Gastrocnemius medialis (tissue), 4 donors: Measurements from ENCODE around the gene SCG5. TPM values are rescaled to one million over a fixed set of nuclear protein-coding genes. Genes with fewer than 3 reads are reported as not detected.

Experiments used
- ATAC-seq, 2 donors: fragments of 150-250 bp; one replicate each; pipeline ENCODE4 v1.9.1; 2016
- DNase-seq, 2 donors: peaks; one replicate each; pipeline ENCODE4 v3.0.0-alpha.2; 2019
- H3K27ac ChIP-seq, 4 donors: fragments of 200-600 bp; sonication (generic); 1 replicate in 1 of 4; 2 replicates in 3 of 4; pipeline ENCODE4 v1.5.1; 2016 to 2018; ENCODE audit warnings: mild to moderate bottlenecking in 2 of 4, moderate library complexity in 1 of 4
- H3K27me3 ChIP-seq, 3 donors: fragments of 200-600 bp; sonication (generic) in 2 of 3; 1 replicate in 1 of 3; 2 replicates in 2 of 3; pipeline versions ENCODE4 v1.5.1 to v1.6.0; 2016 to 2019; ENCODE audit warnings: mild to moderate bottlenecking in 1 of 3, moderate library complexity in 1 of 3
- H3K36me3 ChIP-seq, 2 donors: fragments of 200-600 bp; sonication (generic) in 1 of 2; one replicate each; pipeline ENCODE4 v1.5.1; 2017 to 2018
- H3K4me1 ChIP-seq, 2 donors: fragments of 200-600 bp; sonication (generic) in 1 of 2; one replicate each; pipeline ENCODE4 v1.5.1; 2016 to 2017; ENCODE audit warnings: mild to moderate bottlenecking in 2 of 2
- H3K4me3 ChIP-seq, 4 donors: fragments of 200-600 bp; sonication (generic) in 3 of 4; 1 replicate in 1 of 4; 2 replicates in 3 of 4; pipeline ENCODE4 v1.5.1; 2016 to 2019; ENCODE audit warnings: mild to moderate bottlenecking in 2 of 4
- H3K9me3 ChIP-seq, 3 donors: fragments of 200-600 bp; sonication (generic) in 2 of 3; 1 replicate in 1 of 3; 2 replicates in 2 of 3; pipeline ENCODE4 v1.5.1; 2016 to 2019
- CTCF ChIP-seq, 5 experiments: fragments of 450-650 bp in 3 of 5; fragments of 200-600 bp in 2 of 5; sonication (generic) in 2 of 5; IDR thresholded peaks in 4 of 5; conservative IDR thresholded peaks in 1 of 5; 1 replicate in 4 of 5; 2 replicates in 1 of 5; pipeline ENCODE4 v1.5.1; 2016 to 2019; ENCODE audit warnings: antibody characterized with exemption in 5 of 5, mild to moderate bottlenecking in 3 of 5, moderate library complexity in 3 of 5
- POLR2A ChIP-seq, 2 donors: fragments of 450-650 bp; IDR thresholded peaks; one replicate each; pipeline ENCODE4 v1.6.1; 2017; ENCODE audit warnings: antibody characterized with exemption in 2 of 2, mild to moderate bottlenecking in 2 of 2, moderate library complexity in 2 of 2
- in situ Hi-C, 4 donors: fragments of 200-750 bp; cut with MboI; loops; one replicate each; pipeline versions ENCODE4 v1.15.0 to v1.8.0; 2017; ENCODE audit warnings: low sequenced_read_pairs in 4 of 4
- intact Hi-C: fragments of 100-400 bp; cut with DNase I; formaldehyde crosslinking; loops from one replicate; pipeline ENCODE4 v1.15.1; 2023; ENCODE audit warnings: low total_unique reads
- total RNA-seq, 4 donors: library from RNA; depleted of rRNA; stranded (reverse); fragments of >200 nt; gene quantifications; one replicate each; pipeline versions ENCODE4 v1.1.0 to v1.2.3, GENCODE V29; 2016

The SCG5 gene
- total RNA-seq, 4 donors from 2014 or later: 0.53 TPM; not detected in 3

- TF ChIP-seq POLR2A (IDR thresholded peaks at IDR 0.05): no peak
- no peak for TF ChIP-seq CTCF (IDR thresholded peaks at IDR 0.05 in 4 of 5, conservative IDR thresholded peaks at IDR 0.05 in 1 of 5)
- ATAC-seq (no peak), DNase-seq (no peak)
- H3K27me3 ChIP-seq: peaks cover 0 to 6% (median 0%) of the 10 kb centered on the region in 3 donors
- H3K4me3 ChIP-seq: no peak overlapping the region
- H3K27ac ChIP-seq: no peak overlapping the region
- intact Hi-C loops: no loop called here
- H3K9me3 ChIP-seq: no peaks in the 10 kb centered on the region
- in situ Hi-C loops: no loop called here
- no peaks in the 10 kb centered on the region for H3K4me1 ChIP-seq
- H3K36me3 ChIP-seq: no peaks in the 10 kb centered on the region
Observed at GRCh38 chr15:32704395-32704981, 63.0 kb downstream of the SCG5 start.

GRCh38 chr15:32705446-32705845 is 63.9 kb downstream of the SCG5 start:
- H3K36me3 ChIP-seq: no peaks in the 10 kb centered on the region
- no peaks in the 10 kb centered on the region for H3K9me3 ChIP-seq
- H3K4me3 ChIP-seq: no peak overlapping the region
- intact Hi-C loops (no loop called here), in situ Hi-C loops (no loop called here)
- H3K4me1 ChIP-seq: no peaks in the 10 kb centered on the region
- ATAC-seq (no peak), DNase-seq (no peak)
- TF ChIP-seq POLR2A (IDR thresholded peaks at IDR 0.05): no peak
- no peak for TF ChIP-seq CTCF (IDR thresholded peaks at IDR 0.05 in 4 of 5, conservative IDR thresholded peaks at IDR 0.05 in 1 of 5)
- H3K27me3 ChIP-seq: peaks cover 0 to 6% (median 0%) of the 10 kb centered on the region in 3 donors
- H3K27ac ChIP-seq: no peak overlapping the region

- in situ Hi-C loops: no loop called here
Observed at GRCh38 chr15:32706704-32707103, 65.2 kb downstream of the SCG5 start.

GRCh38 chr15:32707436-32707835 is 65.9 kb downstream of the SCG5 start:
- ATAC-seq (no peak), DNase-seq (no peak)
- intact Hi-C loops (no loop called here), in situ Hi-C loops (no loop called here)
- TF ChIP-seq CTCF (IDR thresholded peaks at IDR 0.05 in 4 of 5, conservative IDR thresholded peaks at IDR 0.05 in 1 of 5): no peak
- TF ChIP-seq POLR2A (IDR thresholded peaks at IDR 0.05): no peak
- no peak overlapping the region for H3K27ac ChIP-seq
- H3K9me3 ChIP-seq: no peaks in the 10 kb centered on the region
- no peaks in the 10 kb centered on the region for H3K36me3 ChIP-seq
- no peak overlapping the region for H3K4me3 ChIP-seq
- H3K4me1 ChIP-seq: no peaks in the 10 kb centered on the region
- peaks cover 0 to 6% (median 0%) of the 10 kb centered on the region in 3 donors for H3K27me3 ChIP-seq

More at GRCh38 chr15:32706704-32707103, 65.2 kb downstream of the SCG5 start:
- Histone ChIP-seq H3K36me3 (no peaks in the 10 kb centered on the region), H3K9me3 (no peaks in the 10 kb centered on the region), H3K27ac (no peak overlapping the region), H3K4me1 (no peaks in the 10 kb centered on the region), H3K4me3 (no peak overlapping the region), H3K27me3 (peaks cover 0 to 6% (median 0%) of the 10 kb centered on the region in 3 donors)
- intact Hi-C loops: no loop called here
- TF ChIP-seq CTCF (IDR thresholded peaks at IDR 0.05 in 4 of 5, conservative IDR thresholded peaks at IDR 0.05 in 1 of 5): no peak
- TF ChIP-seq POLR2A (IDR thresholded peaks at IDR 0.05): no peak
- no peak for DNase-seq
- no peak for ATAC-seq
